H1 (cell line): ENCODE results near the gene MMP24. TPM values are rescaled to one million over a fixed set of nuclear protein-coding genes. Genes with fewer than 3 reads are reported as not detected.
A peak's percentile ranks its signal among the peaks of the same experiment; 100 is the strongest.

Source experiments
- CTCF ChIA-PET: fragments of 300-600 bp; sonication (Branson Sonifier 250); formaldehyde crosslinking; loops from one replicate; lab custom pipeline; 2021; ENCODE audit not compliant: partially characterized antibody; lab: Charles Lee
- POLR2A ChIA-PET: fragments of 300-600 bp; sonication (Branson Sonifier 250); formaldehyde crosslinking; loops from one replicate; lab custom pipeline; 2021; ENCODE audit warnings: inconsistent platforms; ENCODE audit not compliant: partially characterized antibody; lab: Charles Lee
- DNase-seq, 2 experiments: peaks; one replicate each; pipeline versions ENCODE4 v3.0.0 to v3.0.0-alpha.2; 2010 to 2022; ENCODE audit warnings: low spot score in 2 of 2, low read depth in 1 of 2, mixed read lengths in 1 of 2
- FAIRE-seq: peaks from 2 replicates; lab custom pipeline; 2011; peaks lifted over from hg19 to GRCh38; lab: Jason Lieb, UNC
- H2AFZ ChIP-seq: 2 replicates; pipeline ENCODE4 v1.8.1; 2012; ENCODE audit warnings: low read length, inconsistent platforms
- H2AK5ac ChIP-seq: 2 replicates; pipeline ENCODE4 v1.6.1; 2013; ENCODE audit warnings: low read depth, low read length
- H2BK120ac ChIP-seq: replicated peaks from 2 replicates; pipeline ENCODE3; 2013; ENCODE audit warnings: low read depth, low read length, inconsistent platforms
- H2BK12ac ChIP-seq: 2 replicates; pipeline ENCODE4 v1.6.1; 2013; ENCODE audit warnings: low read depth, low read length
- H2BK15ac ChIP-seq: 2 replicates; pipeline ENCODE4 v1.6.1; 2013; ENCODE audit warnings: low read length
- H2BK20ac ChIP-seq: 2 replicates; pipeline ENCODE4 v1.6.1; 2013; ENCODE audit warnings: low read length
- H2BK5ac ChIP-seq: 2 replicates; pipeline ENCODE4 v1.6.1; 2013; ENCODE audit warnings: low read depth, low read length
- H3K14ac ChIP-seq: 2 replicates; pipeline ENCODE4 v1.6.1; 2013; ENCODE audit warnings: inconsistent platforms; ENCODE audit not compliant: insufficient read length
- H3K18ac ChIP-seq: 2 replicates; pipeline ENCODE4 v1.6.1; 2013; ENCODE audit warnings: low read length; ENCODE audit errors: extremely low read depth
- H3K23ac ChIP-seq: 2 replicates; pipeline ENCODE4 v1.6.1; 2013; ENCODE audit warnings: inconsistent platforms; ENCODE audit not compliant: insufficient read length
- H3K23me2 ChIP-seq: 2 replicates; pipeline ENCODE4 v1.6.1; 2013; ENCODE audit warnings: low read depth, low read length
- H3K27ac ChIP-seq: 2 replicates; pipeline ENCODE4 v1.6.1; 2011; ENCODE audit warnings: low read depth, low read length, inconsistent platforms
- H3K27me3 ChIP-seq, 4 experiments: replicated peaks in 1 of 4; 1 replicate in 1 of 4; 2 replicates in 3 of 4; pipeline versions ENCODE4 v1.6.1 to v1.8.1; 2011 to 2013; ENCODE audit warnings: low read length in 3 of 4, mild to moderate bottlenecking in 3 of 4, inconsistent platforms in 2 of 4, mixed read lengths in 2 of 4, moderate library complexity in 1 of 4; ENCODE audit not compliant: control insufficient read depth in 3 of 4, insufficient read depth in 3 of 4; ENCODE audit errors: extremely low read depth in 1 of 4
- H3K36me3 ChIP-seq, 4 experiments: 2 replicates each; pipeline versions ENCODE4 v1.6.1 to v1.8.1; 2011 to 2013; ENCODE audit warnings: mild to moderate bottlenecking in 4 of 4, low read length in 3 of 4, moderate library complexity in 2 of 4, control low read depth in 1 of 4, inconsistent platforms in 1 of 4; ENCODE audit not compliant: insufficient read depth in 4 of 4, control insufficient read depth in 2 of 4
- H3K4ac ChIP-seq: replicated peaks from 2 replicates; pipeline ENCODE3; 2013; ENCODE audit warnings: low read length, low read depth, mixed read lengths, inconsistent platforms; ENCODE audit not compliant: insufficient read length
- H3K4me1 ChIP-seq, 4 experiments: replicated peaks in 1 of 4; 1 replicate in 1 of 4; 2 replicates in 3 of 4; pipeline versions ENCODE4 v1.6.1 to v1.8.1; 2011 to 2013; ENCODE audit warnings: low read length in 3 of 4, inconsistent platforms in 2 of 4, mixed read lengths in 1 of 4; ENCODE audit not compliant: insufficient read depth in 4 of 4, control insufficient read depth in 3 of 4
- H3K4me2 ChIP-seq, 2 experiments: 2 replicates each; pipeline versions ENCODE4 v1.6.1 to v1.8.1; 2011 to 2013; ENCODE audit warnings: low read depth in 2 of 2, low read length in 2 of 2, control low read depth in 1 of 2, inconsistent platforms in 1 of 2, mild to moderate bottlenecking in 1 of 2; ENCODE audit not compliant: insufficient read depth in 1 of 2
- H3K4me3 ChIP-seq, 4 experiments: fragments of 200-600, 300-600 bp in 1 of 4; sonication (generic), shearing (Covaris generic), sonication (Bioruptor Twin) in 1 of 4; 2 replicates each; pipeline versions ENCODE4 v1.5.1 to v1.8.1; 2011 to 2016; ENCODE audit warnings: low read length in 4 of 4, low read depth in 3 of 4, control low read depth in 2 of 4, inconsistent platforms in 2 of 4, mild to moderate bottlenecking in 2 of 4, mixed read lengths in 1 of 4, moderate library complexity in 1 of 4; ENCODE audit not compliant: insufficient read depth in 2 of 4; ENCODE audit errors: extremely low read depth in 1 of 4
- H3K56ac ChIP-seq: replicated peaks from 2 replicates; pipeline ENCODE3; 2013; ENCODE audit warnings: low read depth, mild to moderate bottlenecking, mixed read lengths, low read length, inconsistent platforms; ENCODE audit not compliant: insufficient read length
- H3K79me1 ChIP-seq: 2 replicates; pipeline ENCODE4 v1.6.1; 2013; ENCODE audit warnings: low read depth, low read length, control low read depth
- H3K79me2 ChIP-seq, 2 experiments: 2 replicates each; pipeline versions ENCODE4 v1.6.1 to v1.8.1; 2012 to 2013; ENCODE audit warnings: low read length in 2 of 2, mild to moderate bottlenecking in 2 of 2, inconsistent platforms in 1 of 2; ENCODE audit not compliant: insufficient read depth in 2 of 2, control insufficient read depth in 1 of 2
- H3K9ac ChIP-seq, 4 experiments: replicated peaks in 1 of 4; 1 replicate in 1 of 4; 2 replicates in 3 of 4; pipeline versions ENCODE4 v1.6.1 to v1.8.1; 2011 to 2013; ENCODE audit warnings: low read depth in 3 of 4, low read length in 3 of 4, control low read depth in 2 of 4, mild to moderate bottlenecking in 2 of 4, moderate library complexity in 2 of 4, inconsistent platforms in 1 of 4; ENCODE audit errors: extremely low read depth in 1 of 4
- H3K9me3 ChIP-seq, 2 experiments: 2 replicates each; pipeline versions ENCODE4 v1.6.1 to v1.8.1; 2012 to 2013; ENCODE audit warnings: mild to moderate bottlenecking in 2 of 2, moderate library complexity in 2 of 2, control low read depth in 1 of 2, inconsistent platforms in 1 of 2, low read depth in 1 of 2, low read length in 1 of 2, mixed read lengths in 1 of 2; ENCODE audit not compliant: insufficient read depth in 2 of 2
- H4K20me1 ChIP-seq, 2 experiments: replicated peaks in 1 of 2; 2 replicates each; pipeline versions ENCODE3 to v1.8.1; 2011 to 2013; ENCODE audit warnings: inconsistent platforms in 2 of 2, low read length in 2 of 2, mild to moderate bottlenecking in 1 of 2; ENCODE audit not compliant: insufficient read depth in 2 of 2, control insufficient read depth in 1 of 2
- H4K5ac ChIP-seq: 2 replicates; pipeline ENCODE4 v1.6.1; 2013; ENCODE audit warnings: low read length, low read depth, mixed read lengths, inconsistent platforms; ENCODE audit not compliant: insufficient read length
- H4K8ac ChIP-seq: 2 replicates; pipeline ENCODE4 v1.8.0; 2013; ENCODE audit warnings: mild to moderate bottlenecking, moderate library complexity, low read length, inconsistent platforms; ENCODE audit not compliant: insufficient read depth; ENCODE audit errors: extremely low read depth
- H4K91ac ChIP-seq: replicated peaks from 2 replicates; pipeline ENCODE3; 2013; ENCODE audit warnings: low read length, mixed read lengths, inconsistent platforms; ENCODE audit not compliant: insufficient read length
- BCL11A ChIP-seq, 2 experiments: IDR thresholded peaks; one replicate each; pipeline ENCODE4 v1.6.1; 2011; ENCODE audit warnings: low read depth in 2 of 2, low read length in 2 of 2, mild to moderate bottlenecking in 2 of 2
- CBX8 ChIP-seq: fragments of 300-800, 300-1000 bp; sonication (generic); IDR thresholded peaks from 2 replicates; pipeline ENCODE4 v1.7.1; 2016; ENCODE audit warnings: low read depth, low read length, borderline replicate concordance
- CEBPB ChIP-seq: IDR thresholded peaks from 2 replicates; pipeline ENCODE4 v1.6.1; 2012; ENCODE audit warnings: low read depth, low read length
- CHD1 ChIP-seq: IDR thresholded peaks from 2 replicates; pipeline ENCODE4 v1.6.1; 2012; ENCODE audit warnings: low read depth, low read length, improper control_type of control experiment
- CHD2 ChIP-seq: IDR thresholded peaks from 2 replicates; pipeline ENCODE4 v1.6.1; 2012; ENCODE audit warnings: low read length, improper control_type of control experiment
- HDAC6 ChIP-seq: IDR thresholded peaks from one replicate; pipeline ENCODE4 v1.7.1; 2012; ENCODE audit warnings: low read depth, mild to moderate bottlenecking, inconsistent platforms, low read length, moderate library complexity
- JUND ChIP-seq: IDR thresholded peaks from 2 replicates; pipeline ENCODE4 v1.6.1; 2011; ENCODE audit warnings: mild to moderate bottlenecking, improper control_type of control experiment, low read length
- KDM4A ChIP-seq: IDR thresholded peaks from one replicate; pipeline ENCODE4 v1.7.1; 2012; ENCODE audit warnings: low read depth, mild to moderate bottlenecking, moderate library complexity, low read length, inconsistent platforms; ENCODE audit not compliant: severe bottlenecking
- RFX5 ChIP-seq: IDR thresholded peaks from 2 replicates; pipeline ENCODE4 v1.6.1; 2011; ENCODE audit warnings: low read depth, low read length, improper control_type of control experiment, borderline replicate concordance
- SUZ12 ChIP-seq: fragments of 200-600 bp; sonication (generic); IDR thresholded peaks from 2 replicates; pipeline ENCODE4 v1.6.1; 2012; ENCODE audit warnings: mild to moderate bottlenecking, inconsistent platforms, low read length, moderate library complexity, mixed read lengths
- TAF1 ChIP-seq: IDR thresholded peaks from 2 replicates; pipeline ENCODE4 v1.6.1; 2011; ENCODE audit warnings: mild to moderate bottlenecking, low read depth, low read length
- TAF7 ChIP-seq: optimal IDR thresholded peaks from 2 replicates; pipeline ENCODE3; 2011; ENCODE audit warnings: low read depth, mild to moderate bottlenecking, inconsistent platforms, low read length, moderate library complexity, borderline replicate concordance
- ZNF274 ChIP-seq: IDR thresholded peaks from 2 replicates; pipeline ENCODE4 v1.7.0; 2012; ENCODE audit warnings: low read length, borderline replicate concordance; ENCODE audit errors: extremely low read depth
- WGBS, 2 experiments: shearing (Covaris generic) in 1 of 2; methylation state at CpG; one replicate each; pipeline versions ENCODE4 v1.1.6 to v1.1.7; 2013 to 2015; ENCODE audit warnings: low lambda C conversion rate in 2 of 2, mixed read lengths in 2 of 2, inconsistent platforms in 1 of 2, low coverage in 1 of 2, missing lambda C conversion rate in 1 of 2; ENCODE audit not compliant: insufficient replicate concordance in 2 of 2, insufficient coverage in 1 of 2, insufficient read length in 1 of 2; ENCODE audit errors: extremely low coverage in 1 of 2, missing lambda C conversion rate in 1 of 2; 5-methylcytosine and 5-hydroxymethylcytosine counted together
- polyA plus RNA-seq, 7 experiments: library from polyadenylated mRNA; depleted of rRNA in 3 of 7; stranded (reverse) in 5 of 7; unstranded in 2 of 7; fragments of >200 nt in 5 of 7; fragments of 200-250 nt in 2 of 7; gene quantifications; 1 replicate in 5 of 7; 2 replicates in 1 of 7; 4 replicates in 1 of 7; pipeline versions ENCODE4 v1.2.1 to v1.2.3, GENCODE V29; 2011 to 2013; ENCODE audit warnings: missing spikeins in 2 of 7, mixed read lengths in 2 of 7
- total RNA-seq: library from RNA; stranded (reverse); fragmentation: NEBNext Ultra II Directional; extraction: Animal tissue kit (Norgen Biotek cat#: 25700); gene quantifications from 2 replicates; pipeline ENCODE4 v1.2.1, GENCODE V29; 2021
- TF ChIP-seq, protein P1 (sequence below): IDR thresholded peaks from 2 replicates; pipeline ENCODE4 v1.6.1; 2011; ENCODE audit warnings: low read depth, mild to moderate bottlenecking, low read length; ENCODE audit not compliant: insufficient read depth

MMP24 gene
- total and polyA plus RNA-seq, 2 of the 8 experiments (the other 6 are each of a cell fraction or from before 2014, with no cell fraction given), result 18.8 to 21.4 TPM

DNA sequence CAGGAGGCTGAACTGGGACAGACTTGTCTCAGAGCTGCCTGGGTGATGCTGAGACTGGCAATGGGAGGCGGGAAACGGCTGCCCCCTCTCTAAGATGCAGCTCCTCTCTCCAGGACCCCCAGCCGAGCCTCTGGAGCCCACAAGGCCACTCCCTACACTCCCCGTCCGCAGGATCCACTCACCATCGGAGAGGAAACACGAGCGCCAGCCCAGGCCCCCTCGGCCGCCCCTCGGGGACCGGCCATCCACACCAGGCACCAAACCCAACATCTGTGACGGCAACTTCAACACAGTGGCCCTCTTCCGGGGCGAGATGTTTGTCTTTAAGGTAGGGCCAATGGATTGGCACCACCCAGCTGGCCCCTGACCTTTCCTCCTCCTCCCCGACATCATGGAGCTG, 40.6 kb downstream of the MMP24 start:
- ChIA-PET POLR2A (interaction anchor here (0.9 to 7.2 kb wide), 8 partner anchors 7 to 393 kb away, joined by 3 to 98 read pairs (median 4); partner anchors contain the start of genes EDEM2 and MMP24OS), CTCF (interaction anchor here (0.6 to 11.5 kb wide), 9 partner anchors 19 to 174 kb away, joined by 3 to 135 read pairs (median 3); partner anchors contain the start of genes EDEM2 and TRPC4AP)
- Histone ChIP-seq H3K14ac (no peak overlapping the region), H4K91ac (no peak overlapping the region), H3K18ac (no peak overlapping the region; the same call in 1 of the 2 replicates), H4K8ac (peak overlapping the region; percentile 7; the same call in 1 of the 2 replicates), H3K56ac (no peak overlapping the region), H4K5ac (no peak overlapping the region), H2AFZ (no peak overlapping the region), H3K27ac (no peak overlapping the region), H2AK5ac (no peak overlapping the region), H3K9me3 (no peaks in the 10 kb centered on the region), H3K4me2 (no peak overlapping the region), H3K79me2 (no peaks in the 10 kb centered on the region), H3K23ac (no peak overlapping the region), H3K4me1 (peaks cover 8 to 20% (median 10%) of the 10 kb centered on the region in 4 experiments), H3K79me1 (no peaks in the 10 kb centered on the region), H3K23me2 (no peaks in the 10 kb centered on the region; the same call in 1 of the 2 replicates), H2BK5ac (0 out of 2 replicates have a peak overlapping the region, but pooled peaks have one; percentile 21), H3K36me3 (peaks cover 0 to 9% (median 0%) of the 10 kb centered on the region in 4 experiments; a peak in 2 of 8 replicates), H4K20me1 (no peaks in the 10 kb centered on the region), H2BK120ac (no peak overlapping the region), H3K27me3 (no peaks in the 10 kb centered on the region), H2BK15ac (no peak overlapping the region), H3K4ac (no peak overlapping the region), H2BK20ac (peak overlapping the region; percentile 86; the same call in 1 of the 2 replicates), H3K9ac (no peak overlapping the region), H3K4me3 (no peak overlapping the region), H2BK12ac (no peak overlapping the region)
- DNase-seq, result no peak
- no peak for FAIRE-seq
- WGBS, 2 experiments, result 95% methylated on average over 16 of the region's 16 CpGs; no CpG with 5 or more reads in 1 of the 2 experiments
- no peak for TF ChIP-seq BCL11A (IDR thresholded peaks at IDR 0.05; ENCODE audit: low read depth in 2 of 2, low read length in 2 of 2)
- TF ChIP-seq HDAC6, result no peak
- no peak for TF ChIP-seq RFX5
- TF ChIP-seq, protein P1, sequence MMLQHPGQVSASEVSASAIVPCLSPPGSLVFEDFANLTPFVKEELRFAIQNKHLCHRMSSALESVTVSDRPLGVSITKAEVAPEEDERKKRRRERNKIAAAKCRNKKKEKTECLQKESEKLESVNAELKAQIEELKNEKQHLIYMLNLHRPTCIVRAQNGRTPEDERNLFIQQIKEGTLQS, result no peak
- no peak for TF ChIP-seq KDM4A
- no peak for TF ChIP-seq JUND
- TF ChIP-seq CBX8, result no peak
- TF ChIP-seq SUZ12, result no peak
- no peak for TF ChIP-seq CHD1
- no peak for TF ChIP-seq ZNF274
- no peak for TF ChIP-seq TAF1
- TF ChIP-seq CHD2, result no peak
- TF ChIP-seq CEBPB, result no peak
- TF ChIP-seq TAF7, result no peak
